Measurements from ENCODE around the gene CDH12.

The CDH12 gene

DNA sequence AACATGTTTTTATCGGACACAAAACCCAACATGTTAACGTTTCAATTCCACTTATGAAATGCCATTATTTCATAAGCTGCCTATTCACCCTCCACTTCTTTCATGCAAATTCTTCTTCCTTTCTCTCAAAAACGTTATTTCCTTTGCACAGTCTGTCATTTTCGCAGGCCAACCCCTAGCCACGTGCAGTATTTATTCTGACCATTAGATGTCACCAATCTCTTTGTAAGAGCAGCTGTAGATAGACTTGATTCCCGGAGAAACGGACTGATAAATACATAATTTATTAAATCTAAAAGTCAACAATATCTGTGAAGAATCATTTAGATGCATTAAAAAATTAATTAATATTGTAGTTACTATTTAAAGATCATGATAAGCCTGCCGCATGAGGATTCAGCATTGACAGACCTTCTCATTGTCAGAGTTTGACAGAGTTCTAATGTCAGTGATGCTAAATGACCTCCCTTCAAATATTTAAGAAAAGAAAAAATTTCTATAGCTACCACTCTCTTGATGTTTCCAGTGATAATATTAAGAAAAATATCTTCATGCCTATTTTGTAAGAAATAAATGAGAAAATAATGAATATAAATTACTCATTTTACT, 933.6 kb downstream of the CDH12 start:
- DNase-seq, result peak; percentile 54 to 88 (median 67)

DNA sequence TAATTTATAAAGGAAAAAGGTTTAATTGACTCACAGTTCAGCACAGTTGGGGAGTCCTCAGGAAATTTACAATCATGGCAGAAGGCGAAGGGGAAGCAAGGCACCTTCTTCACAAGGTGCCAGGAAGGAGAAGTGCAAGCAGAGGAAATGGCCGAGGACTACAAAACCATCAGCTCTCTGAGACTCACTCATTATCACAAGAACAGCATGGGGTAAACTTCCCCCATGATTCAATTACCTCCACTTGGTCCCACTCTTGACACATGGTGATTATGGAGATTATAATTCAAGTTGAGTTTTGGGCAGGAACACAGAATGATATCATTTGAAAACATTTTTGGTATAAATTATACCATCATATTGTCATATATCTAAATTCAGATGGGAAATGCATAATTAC, 934.7 kb downstream of the CDH12 start:
- DNase-seq, result peak in 1 of 3 experiments; percentile 50

DNA sequence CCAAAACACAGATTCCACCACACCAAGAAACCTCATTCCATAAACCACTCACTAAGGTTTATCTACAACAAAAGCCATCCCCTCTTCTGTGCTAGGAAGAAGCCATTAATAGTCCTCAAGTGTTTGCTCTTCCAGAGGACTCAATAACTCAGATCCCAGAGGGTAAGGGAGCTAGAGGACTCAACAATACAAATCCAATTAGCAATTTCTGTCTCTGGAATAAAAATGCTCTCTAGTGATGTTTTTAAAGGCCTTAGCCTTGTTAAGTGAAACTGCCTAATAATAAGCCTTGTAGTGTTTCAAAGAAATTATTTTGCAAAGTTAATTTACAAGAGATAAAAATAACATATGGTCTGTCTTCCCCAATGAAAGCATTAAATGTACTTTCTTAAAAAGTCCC, 942.4 kb downstream of the CDH12 start:
- DNase-seq, result peak; percentile 31 to 86 (median 51)

DNA sequence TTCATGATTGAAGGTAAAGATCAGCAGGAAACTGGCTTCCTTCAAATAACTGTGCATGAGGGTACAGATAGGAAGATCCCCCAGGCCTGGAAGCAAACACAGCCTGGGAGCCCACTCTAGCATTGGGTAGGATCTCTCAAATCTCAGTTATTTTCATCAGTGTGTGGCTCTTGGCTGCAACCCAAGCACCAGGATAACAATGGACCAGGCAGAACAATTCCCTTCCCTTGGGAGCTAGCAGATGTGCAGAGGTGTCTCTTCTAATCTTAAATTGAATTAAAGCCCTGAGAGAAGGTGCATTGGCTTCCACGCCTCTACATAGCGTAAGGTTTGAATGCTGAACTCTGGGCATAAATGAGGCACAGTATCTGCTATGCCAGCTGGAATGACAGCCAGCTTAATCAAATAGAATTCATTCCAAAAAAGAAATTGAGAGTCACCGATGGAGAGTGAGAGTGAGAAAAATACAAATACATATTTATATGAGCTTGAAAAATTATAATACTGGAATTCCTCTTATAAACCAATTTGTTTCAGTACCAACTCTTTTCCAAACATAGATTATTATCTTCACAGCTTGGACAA, 957.3 kb downstream of the CDH12 start:
- DNase-seq, result no peak

DNA sequence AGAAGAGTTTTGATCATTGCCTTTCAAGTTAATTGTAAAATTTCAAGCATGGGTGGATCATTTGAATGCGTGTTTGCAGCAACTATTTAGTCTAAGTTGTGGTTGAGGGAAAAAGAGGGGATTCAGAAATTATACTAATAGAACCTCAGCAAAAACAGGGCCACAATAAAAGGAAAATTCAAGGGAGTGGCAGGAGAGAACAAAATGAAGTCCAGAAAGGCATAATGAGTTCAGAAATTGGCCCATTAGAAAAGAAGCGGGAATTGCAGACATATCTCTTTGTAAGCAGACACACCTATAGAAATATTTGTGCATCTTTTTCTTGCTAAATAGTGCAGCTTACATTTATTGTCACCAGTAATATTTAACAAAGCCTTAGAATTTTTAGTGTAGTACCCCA, 960.0 kb downstream of the CDH12 start:
- DNase-seq, result no peak

DNA sequence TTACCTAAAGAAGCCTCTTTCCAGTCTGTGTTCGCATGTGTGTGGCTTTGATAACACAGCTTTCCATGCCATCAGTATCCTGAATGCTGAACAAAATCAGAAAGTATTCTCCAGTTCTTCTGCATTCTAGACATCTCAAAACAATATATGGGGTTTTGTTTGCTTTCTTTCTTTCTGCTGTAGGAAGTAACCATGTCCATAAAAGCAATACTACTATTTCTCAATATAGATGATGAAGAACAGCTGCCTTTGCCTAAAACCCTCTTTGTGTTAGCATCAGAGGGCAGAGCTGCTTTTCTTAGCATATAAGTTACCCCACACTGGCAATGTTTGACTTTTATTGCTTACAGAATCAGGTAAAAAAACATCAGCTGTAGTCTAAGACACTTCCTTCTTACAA, 963.6 kb downstream of the CDH12 start:
- DNase-seq, result peak in 1 of 3 experiments; percentile 44

DNA sequence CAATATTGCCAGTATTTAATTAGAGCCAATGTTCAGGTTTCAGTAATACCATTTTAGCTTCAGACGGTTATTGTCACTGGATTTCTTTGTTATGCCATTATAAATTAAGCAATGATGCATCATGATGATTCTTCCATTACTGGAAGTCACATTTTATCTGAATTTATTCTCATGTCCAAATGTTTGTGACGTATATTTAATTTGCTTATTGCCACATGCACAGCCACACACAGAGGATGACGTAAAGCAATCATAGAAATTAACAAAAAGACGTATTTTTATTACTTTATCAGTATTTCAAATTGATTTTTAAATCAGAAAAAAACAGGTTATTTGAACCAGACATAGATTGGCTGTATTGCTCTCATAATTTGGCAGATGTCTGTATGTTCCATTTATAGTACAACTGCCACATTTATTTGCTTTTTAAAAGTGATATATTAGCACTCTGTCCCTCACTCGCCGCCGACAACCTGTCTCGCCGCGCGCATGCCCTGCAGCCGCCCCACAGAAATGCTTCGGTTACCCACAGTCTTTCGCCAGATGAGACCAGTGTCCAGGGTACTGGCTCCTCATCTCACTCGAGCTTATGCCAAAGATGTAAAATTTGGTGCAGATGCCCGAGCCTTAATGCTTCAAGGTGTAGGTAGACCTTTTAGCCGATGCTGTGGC, 970.9 kb downstream of the CDH12 start:
- DNase-seq, result no peak

DNA sequence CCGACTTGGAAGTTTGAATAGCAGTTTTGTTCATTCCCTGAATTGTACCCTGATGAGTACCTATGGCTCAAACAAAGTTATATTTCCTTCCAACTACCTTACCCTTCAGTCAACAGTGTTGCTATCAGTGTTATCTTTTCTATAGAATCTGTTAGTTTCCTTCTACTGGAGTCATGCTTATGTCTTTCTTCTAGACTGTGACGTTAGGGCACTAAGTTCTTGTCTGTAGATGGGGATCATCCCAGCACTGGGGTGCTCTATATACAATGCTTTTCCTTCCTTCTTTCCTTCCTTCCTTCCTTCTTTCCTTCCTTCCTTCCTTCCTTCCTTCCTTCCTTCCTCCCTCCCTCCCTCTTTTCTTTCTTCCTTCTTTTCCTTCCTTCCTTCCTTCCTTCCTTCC, 973.0 kb downstream of the CDH12 start:
- DNase-seq, result no peak

DNA sequence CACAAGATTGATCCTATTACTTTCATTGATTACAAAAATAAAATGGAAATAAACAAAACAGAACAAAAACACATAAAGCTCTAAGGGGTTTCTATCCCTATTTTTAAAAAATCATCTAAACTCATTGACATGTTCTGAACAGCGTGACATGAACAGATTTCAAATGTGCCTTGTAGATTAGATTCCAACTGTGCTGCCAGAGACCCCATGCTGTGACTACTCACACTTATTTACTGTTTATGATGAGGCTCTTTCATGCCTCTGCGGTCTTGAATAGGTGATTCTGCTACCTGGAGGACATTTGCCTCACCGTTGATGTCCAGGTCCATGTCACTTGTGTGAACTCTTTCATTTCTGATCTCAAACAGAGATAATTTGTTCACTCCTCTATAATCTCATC, 990.2 kb downstream of the CDH12 start:
- peak; percentile 57 to 87 (median 86) for DNase-seq

DNA sequence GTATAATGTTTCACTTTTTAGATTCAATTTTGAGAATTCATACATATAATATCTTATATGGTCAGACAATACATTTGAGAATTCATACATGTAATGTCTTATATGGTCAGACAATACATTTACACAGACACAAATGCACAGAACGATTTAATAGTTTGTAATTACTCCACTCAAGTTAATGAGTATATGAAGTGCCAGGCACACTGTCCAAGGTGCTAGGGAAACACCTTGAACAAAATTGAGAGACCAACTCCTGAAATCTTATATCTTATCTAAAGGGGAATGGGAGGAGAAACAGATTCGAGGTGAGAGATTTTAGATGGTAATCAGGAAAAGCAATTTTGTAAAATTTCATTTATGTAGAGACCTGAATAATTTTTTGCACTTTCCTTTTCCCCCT, 994.7 kb downstream of the CDH12 start:
- DNase-seq, result peak in 1 of 3 experiments; percentile 20

DNA sequence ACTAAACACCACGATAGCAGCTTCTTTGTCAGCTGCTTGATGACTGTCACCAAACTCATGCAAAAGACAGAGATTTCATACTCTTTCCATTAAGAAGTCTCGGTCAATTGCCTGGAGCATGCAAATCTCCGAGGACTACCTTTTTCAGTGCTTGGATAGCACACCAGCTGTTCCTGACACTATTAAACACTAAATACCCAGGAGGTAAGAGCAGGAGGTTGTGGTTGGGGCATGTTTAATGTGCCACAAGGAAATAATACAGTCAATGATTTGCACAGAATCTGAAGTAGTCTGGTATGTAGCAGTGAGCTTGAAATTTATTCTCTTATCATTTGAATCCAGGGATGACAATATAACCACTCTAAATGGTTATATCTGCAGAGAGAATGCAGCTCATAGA, 996.2 kb downstream of the CDH12 start:
- DNase-seq, result peak in 2 of 3 experiments; percentile 18 to 89

DNA sequence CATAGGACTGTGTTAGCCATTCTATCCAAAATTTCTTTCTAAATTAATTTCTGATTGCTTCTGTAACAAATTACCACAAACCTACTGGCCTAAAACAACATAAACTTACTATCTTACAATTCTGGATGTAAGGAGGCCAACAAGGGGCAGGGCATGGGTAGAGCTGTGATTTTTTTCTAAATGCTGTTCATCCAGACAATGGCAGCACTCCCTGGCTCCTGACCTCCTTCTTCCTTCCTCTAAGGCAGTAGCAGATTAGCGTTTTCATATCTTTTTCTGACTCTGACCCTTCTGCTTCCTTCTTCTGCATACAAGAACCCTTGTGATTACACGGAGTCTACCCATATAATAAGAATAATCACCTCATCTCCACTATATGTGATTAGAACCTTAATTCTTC, 1005.8 kb downstream of the CDH12 start:
- DNase-seq, result no peak

DNA sequence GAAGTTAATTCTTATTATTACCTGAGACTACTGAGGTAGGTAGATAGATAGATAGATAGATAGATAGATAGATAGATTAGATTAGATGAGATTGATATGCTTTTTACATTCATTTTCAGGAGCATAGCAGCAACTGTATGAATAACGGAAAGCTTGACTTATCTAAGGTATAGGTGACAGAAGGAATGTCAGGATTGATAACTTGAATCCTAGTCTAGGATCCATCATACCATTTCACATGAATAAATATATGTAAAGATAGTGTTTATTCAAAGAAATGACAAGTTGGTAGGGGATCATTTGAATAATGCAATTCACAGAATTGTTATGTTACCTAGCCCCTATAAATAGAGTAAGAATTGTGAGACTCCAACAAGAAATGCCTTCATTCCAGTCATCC, 1008.2 kb downstream of the CDH12 start:
- no peak for DNase-seq

DNA sequence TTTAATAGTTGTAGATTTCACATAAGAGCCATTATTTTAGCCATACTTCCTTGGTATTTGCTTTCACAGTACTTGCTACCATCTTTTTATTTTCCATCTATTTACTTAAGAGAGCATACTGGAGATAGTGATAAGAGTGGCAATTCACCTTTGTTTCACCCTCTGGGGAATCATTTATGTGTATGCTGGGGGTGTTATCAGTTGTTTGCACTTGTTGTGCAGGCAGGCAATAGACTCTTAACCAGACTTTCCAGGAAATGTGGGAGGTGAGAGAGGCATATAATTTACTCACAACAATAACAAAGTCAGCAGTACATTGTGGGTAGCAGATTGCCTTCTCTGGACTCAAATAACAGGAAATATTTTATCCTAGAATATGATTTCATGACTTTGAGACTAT, 1018.3 kb downstream of the CDH12 start:
- DNase-seq, result peak in 2 of 3 experiments; percentile 36 to 79

DNA sequence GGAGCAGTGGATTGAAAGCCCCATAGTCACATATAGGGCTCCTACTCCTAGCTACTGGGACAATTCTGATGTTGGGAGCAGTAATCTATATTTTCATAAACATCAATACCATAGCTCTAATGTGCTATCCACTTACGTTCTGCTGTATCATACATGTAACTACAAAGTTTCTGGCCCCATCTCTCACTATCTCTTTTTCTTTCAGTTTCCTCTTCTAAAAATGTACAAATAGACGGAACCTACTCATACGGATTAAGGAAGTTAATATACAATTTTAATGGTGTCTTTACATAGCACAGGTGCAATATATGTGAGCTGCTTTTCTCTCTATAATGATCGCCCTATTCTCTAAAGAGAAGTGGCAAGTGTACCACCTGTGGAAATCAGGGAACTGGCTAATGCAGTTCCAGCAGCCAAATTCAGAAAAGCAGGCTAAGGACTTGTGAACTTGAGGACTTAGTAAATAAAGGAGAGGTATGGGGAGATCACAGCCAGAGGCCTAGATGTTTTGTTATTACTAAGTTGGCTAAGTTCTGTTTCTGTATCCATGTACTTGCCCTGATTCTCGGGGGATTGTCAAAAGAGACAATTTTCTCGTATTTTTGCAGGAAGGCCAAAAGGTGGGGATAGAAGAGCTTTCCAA, 1021.9 kb downstream of the CDH12 start:
- DNase-seq, result no peak

DNA sequence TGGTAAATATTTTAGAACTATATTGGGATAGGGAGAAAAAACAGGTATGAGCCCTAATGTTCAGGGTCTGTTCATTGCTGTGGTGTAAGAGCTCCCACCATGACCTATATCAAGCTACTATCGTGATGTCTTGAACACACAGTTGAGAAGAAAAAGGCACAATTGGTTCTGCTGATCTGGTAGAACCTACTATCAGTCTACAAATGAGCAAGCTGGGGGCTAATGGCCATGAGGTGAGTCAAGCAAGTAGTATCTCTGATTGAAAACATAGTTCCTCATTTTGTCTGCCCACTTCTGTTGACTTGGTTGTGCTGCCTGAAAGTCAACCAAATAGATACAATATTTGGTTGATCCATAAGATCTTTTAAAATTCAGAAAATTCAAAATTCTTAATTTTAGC, 1026.3 kb downstream of the CDH12 start:
- no peak for DNase-seq

DNA sequence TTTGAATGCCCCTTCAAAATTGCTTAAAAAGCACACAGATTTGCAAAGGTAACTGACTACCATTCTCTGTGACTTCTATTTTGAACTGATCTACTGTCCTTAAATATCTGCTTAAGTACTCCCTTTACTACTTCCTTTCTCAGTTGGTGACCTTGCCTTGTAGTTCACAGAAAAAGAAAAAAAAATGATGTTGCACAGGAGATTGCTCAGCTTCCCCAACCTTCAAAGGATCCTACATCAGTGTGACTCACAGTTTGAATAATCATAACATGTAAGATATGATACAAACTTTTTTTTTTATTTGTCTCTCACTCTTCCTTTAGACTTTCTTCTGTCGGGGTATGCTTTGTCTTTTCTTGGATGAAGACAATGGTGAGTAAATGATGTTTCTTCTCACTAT, 1029.6 kb downstream of the CDH12 start:
- no peak for DNase-seq

DNA sequence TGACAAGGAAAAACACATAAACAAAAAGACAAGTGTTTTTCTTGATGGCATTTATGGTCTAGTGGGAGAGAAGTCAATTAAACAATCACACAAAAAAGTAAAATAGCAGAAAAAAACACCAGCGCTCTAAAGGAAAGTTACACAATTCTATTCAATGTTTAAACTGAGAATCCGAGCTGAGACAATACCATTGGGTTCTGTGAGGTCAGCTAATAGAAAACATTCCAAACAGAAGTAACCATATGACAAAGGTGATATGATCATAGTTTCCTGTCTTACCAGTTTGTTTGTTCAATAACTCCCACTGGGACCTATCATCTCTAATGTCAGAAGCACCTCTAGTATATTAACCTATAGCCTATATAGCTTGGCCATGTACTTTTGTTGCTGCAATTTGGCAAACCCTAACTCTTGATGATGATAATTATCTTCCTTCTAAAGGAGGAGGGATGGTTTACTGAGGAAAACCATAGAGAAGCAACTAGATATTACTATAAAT, 1030.0 kb downstream of the CDH12 start:
- peak in 1 of 3 experiments; percentile 54 for DNase-seq

DNA sequence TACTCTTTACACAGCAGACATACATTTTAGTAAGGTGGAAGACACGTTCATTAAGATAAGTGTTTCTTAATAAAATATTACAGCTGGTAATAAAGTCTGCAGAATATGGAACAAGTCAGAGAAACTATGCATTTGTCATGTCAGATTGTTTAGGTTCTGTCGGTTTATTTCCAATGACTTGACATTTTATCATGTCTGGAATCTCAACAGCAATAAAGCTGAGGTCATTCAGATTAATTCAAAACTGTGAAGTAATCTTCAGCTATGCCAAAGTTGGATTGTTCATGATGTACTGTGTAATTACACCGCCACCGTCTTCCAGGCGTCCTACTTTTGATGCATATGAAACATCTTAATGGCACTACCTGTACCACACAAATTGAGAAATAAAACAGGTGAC, 1032.6 kb downstream of the CDH12 start:
- no peak for DNase-seq

DNA sequence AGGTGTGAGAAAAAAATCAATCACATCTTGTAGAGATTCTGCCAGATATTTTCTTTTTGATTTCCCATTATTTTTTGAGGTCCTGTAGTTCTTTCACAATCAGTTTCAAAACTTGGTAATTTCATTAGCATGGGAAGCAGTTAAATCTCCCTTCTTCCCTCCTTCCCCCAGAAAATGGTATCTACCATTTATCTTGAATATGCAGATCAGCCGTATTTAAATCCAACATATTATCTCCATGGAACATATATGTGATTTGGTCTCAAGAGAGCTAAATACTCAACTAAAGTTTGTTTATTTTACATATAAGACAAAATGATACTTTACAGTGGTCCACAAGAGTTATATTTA, 1034.8 kb downstream of the CDH12 start:
- no peak for DNase-seq

DNA sequence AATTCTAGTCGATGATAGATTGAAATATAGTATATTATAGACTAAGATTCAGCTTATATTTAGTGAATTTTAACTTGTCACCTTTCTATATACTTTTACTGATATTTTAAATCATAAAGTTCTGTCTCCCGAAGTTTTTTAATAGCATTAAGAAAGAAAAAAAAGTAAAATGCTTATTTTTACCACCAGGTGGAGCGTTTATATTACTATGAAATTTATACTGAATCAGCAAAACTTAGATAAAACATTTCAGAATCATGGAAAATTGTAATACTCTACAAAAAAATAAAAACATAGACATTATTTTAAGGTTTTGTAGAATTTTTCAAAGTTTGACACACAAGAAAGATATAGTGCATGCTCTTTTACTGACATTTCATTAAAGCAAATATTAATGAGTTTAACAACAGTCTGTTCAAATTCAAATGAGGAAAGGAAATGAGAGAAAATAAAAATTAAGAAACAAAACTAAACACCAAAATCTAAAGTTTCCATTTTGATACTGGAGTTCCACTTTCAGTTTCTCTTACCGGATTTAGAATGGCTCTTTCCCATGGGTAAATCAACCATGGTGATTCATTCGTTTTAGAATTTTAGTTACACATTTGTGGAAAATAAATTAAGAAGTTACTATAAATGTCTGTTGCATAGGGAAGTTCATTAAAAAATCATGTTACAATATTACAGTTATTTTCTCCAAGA, 1035.3 kb downstream of the CDH12 start:
- DNase-seq, result peak in 2 of 3 experiments; percentile 43 to 56

DNA sequence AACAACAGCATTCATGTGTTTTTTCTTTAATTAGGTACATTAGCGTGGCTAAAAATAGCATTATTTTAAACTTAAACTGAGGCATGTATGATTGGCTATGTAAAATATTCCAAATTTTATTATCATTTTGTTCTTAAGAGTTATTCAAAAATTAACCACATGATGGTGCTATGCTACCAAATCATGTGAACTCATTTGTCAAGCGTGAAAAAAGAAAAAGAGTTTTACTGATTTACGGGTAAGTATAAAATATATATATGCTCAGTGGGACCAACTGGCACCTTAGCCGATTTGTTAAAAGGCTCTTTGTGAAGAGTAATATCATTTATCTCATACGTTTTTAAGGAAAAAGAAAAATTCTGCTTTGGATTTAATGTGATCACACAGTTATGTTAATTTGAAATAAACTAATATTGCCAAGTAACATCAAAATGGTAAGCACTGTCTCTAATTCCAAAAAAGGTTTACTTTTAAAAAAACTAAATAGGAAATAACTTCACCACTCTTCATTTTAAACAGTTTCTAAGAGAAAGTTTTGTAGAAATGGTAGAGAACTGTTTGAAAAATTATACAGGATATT, 1042.3 kb downstream of the CDH12 start:
- peak; percentile 14 to 69 (median 62) for DNase-seq

DNA sequence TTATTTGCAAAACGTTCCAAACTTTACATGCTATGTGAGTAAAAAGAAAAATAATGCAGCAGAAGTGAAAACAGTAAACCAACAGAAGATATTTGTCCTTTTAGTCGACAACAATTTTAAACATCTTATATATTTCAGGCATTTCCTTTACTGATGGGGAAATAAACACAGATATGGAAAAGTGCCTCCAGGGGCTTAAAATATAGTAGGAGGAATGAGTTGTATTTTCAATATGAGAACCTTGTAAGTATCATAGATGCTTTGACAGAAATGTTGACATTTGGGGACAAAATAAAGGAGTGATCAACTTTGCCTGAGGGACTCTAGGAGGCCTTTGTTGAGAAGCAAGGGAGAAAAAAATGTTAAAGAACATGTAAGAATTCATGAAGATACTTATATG, 1043.5 kb downstream of the CDH12 start:
- no peak for DNase-seq

Measured in NCI-H1417 (cell line).